CD4-positive, alpha-beta T cell treated with Interleukin-15 for 4 hours (primary cell): ENCODE measurements around the gene SNTN.

Experiments
- DNase-seq: peaks from one replicate; pipeline ENCODE4 v3.0.0-alpha.2; 2020; ENCODE audit warnings: low spot score

SNTN gene

GRCh38 chr3:63674586-63674985, 22.1 kb downstream of the SNTN start:
- DNase-seq = no peak

- no peak for DNase-seq
These were observed 26.7 kb downstream of the SNTN start for GRCh38 chr3:63679186-63679585.

- no peak for DNase-seq
These were observed 31.6 kb downstream of the SNTN start for GRCh38 chr3:63684081-63684480.

GRCh38 chr3:63685340-63685739, 32.9 kb downstream of the SNTN start:
- no peak for DNase-seq

- DNase-seq = no peak
These were observed 35.1 kb downstream of the SNTN start for GRCh38 chr3:63687278-63688225.

- no peak for DNase-seq
These were observed 36.8 kb downstream of the SNTN start for GRCh38 chr3:63689285-63689684.

- no peak for DNase-seq
These were observed 40.9 kb downstream of the SNTN start for GRCh38 chr3:63693351-63693750.

GRCh38 chr3:63705092-63705645, 52.7 kb downstream of the SNTN start:
- no peak for DNase-seq

- DNase-seq = no peak
These were observed 54.0 kb downstream of the SNTN start for GRCh38 chr3:63706321-63707085.

GRCh38 chr3:63707731-63708130, 55.3 kb downstream of the SNTN start:
- DNase-seq = no peak

- DNase-seq = no peak
These were observed 57.1 kb downstream of the SNTN start for GRCh38 chr3:63709576-63709975.
